ENCODE data around the gene FLRT1. TPM values are rescaled to one million over a fixed set of nuclear protein-coding genes. Genes with fewer than 3 reads are reported as not detected.

The FLRT1 gene
- total and polyA plus RNA-seq, 7 experiments from 2014 or later, result 0.05 to 0.12 TPM; not detected in 5

GRCh38 chr11:64000026-64000739, 35.5 kb upstream of the FLRT1 start:
- DNase-seq (peak; percentile 59 to 82 (median 75)), ATAC-seq (peak; percentile 88)
- Mint-ChIP-seq H3K9me3 (no peaks in the 10 kb centered on the region), H3K36me3 (peaks cover 0 to 17% (median 4%) of the 10 kb centered on the region in 5 donors), H3K4me1 (peaks cover 0 to 16% (median 9%) of the 10 kb centered on the region in 7 donors), H3K27me3 (peaks cover 0 to 3% (median 0%) of the 10 kb centered on the region in 5 donors), H3K4me3 (peak overlapping the region in 7 of 10 donors; percentile 14 to 76 (median 45)), H3K27ac (no peak overlapping the region)
- no peaks in the 10 kb centered on the region for H3K9me3 ChIP-seq (ENCODE audit: control insufficient read depth in 2 of 3, low read length in 3 of 3)
- H3K4me1 ChIP-seq (ENCODE audit: control insufficient read depth in 2 of 2, insufficient read depth in 2 of 2, low read length in 2 of 2), result peaks cover 8 to 15% of the 10 kb centered on the region in 2 donors
- intact Hi-C loops (cut with micrococcal nuclease), result loop anchor here (1.0 to 5.0 kb wide), 5 partner anchors 26 to 302 kb away; partner anchors contain the start of genes CATSPERZ (in 1 of the 2) and COX8A (in 1 of the 2)
- CTCF ChIA-PET, result interaction anchor here (0.6 to 4.2 kb wide), 16 partner anchors 10 to 826 kb away, joined by 3 to 25 read pairs (median 4); partner anchors contain the start of gene CATSPERZ
- H3K27me3 ChIP-seq (ENCODE audit: control insufficient read depth in 2 of 2, insufficient read depth in 2 of 2, low read length in 2 of 2), result no peaks in the 10 kb centered on the region
- H3K36me3 ChIP-seq (ENCODE audit: control insufficient read depth in 2 of 3, insufficient read depth in 3 of 3, low read length in 3 of 3), result peaks cover 5 to 39% (median 8%) of the 10 kb centered on the region in 3 experiments
- peak overlapping the region; percentile 41 for H3K4me3 ChIP-seq (ENCODE audit: low read length)
- POLR2A ChIA-PET, result interaction anchor here (0.9 to 1.0 kb wide), 2 partner anchors 13 to 241 kb away, joined by 3 to 4 read pairs; partner anchors contain the start of gene FKBP2
- peak overlapping the region; percentile 16 for H3K27ac ChIP-seq (ENCODE audit: low read depth, low read length)

GRCh38 chr11:64000740-64001483, 34.8 kb upstream of the FLRT1 start:
- H3K27ac ChIP-seq (ENCODE audit: low read depth, low read length), result peak overlapping the region; percentile 16
- Mint-ChIP-seq H3K27ac (peak overlapping the region in 1 of 9 donors; percentile 29), H3K27me3 (peaks cover 0 to 7% (median 2%) of the 10 kb centered on the region in 5 donors), H3K4me1 (peaks cover 0 to 16% (median 9%) of the 10 kb centered on the region in 7 donors), H3K4me3 (peak overlapping the region in 7 of 10 donors; percentile 40 to 76 (median 56)), H3K36me3 (peaks cover 0 to 14% (median 4%) of the 10 kb centered on the region in 5 donors), H3K9me3 (no peaks in the 10 kb centered on the region)
- intact Hi-C loops (cut with micrococcal nuclease), result loop anchor here (1.0 to 5.0 kb wide), 5 partner anchors 27 to 301 kb away; partner anchors contain the start of genes CATSPERZ (in 1 of the 2) and COX8A (in 1 of the 2)
- no peaks in the 10 kb centered on the region for H3K9me3 ChIP-seq (ENCODE audit: control insufficient read depth in 2 of 3, low read length in 3 of 3)
- CTCF ChIA-PET, result interaction anchor here (1.0 to 4.2 kb wide), 12 partner anchors 11 to 303 kb away, joined by 3 to 25 read pairs (median 4); partner anchors contain the start of gene CATSPERZ
- DNase-seq (no peak), ATAC-seq (no peak)
- peaks cover 5 to 32% (median 8%) of the 10 kb centered on the region in 3 experiments for H3K36me3 ChIP-seq (ENCODE audit: control insufficient read depth in 2 of 3, insufficient read depth in 3 of 3, low read length in 3 of 3)
- peaks cover 8 to 15% of the 10 kb centered on the region in 2 donors for H3K4me1 ChIP-seq (ENCODE audit: control insufficient read depth in 2 of 2, insufficient read depth in 2 of 2, low read length in 2 of 2)
- H3K4me3 ChIP-seq (ENCODE audit: low read length), result no peak overlapping the region
- POLR2A ChIA-PET, result interaction anchor here (0.6 to 0.8 kb wide), 2 partner anchors 15 to 1272 kb away, joined by 3 read pairs; partner anchors contain the start of gene OTUB1
- no peaks in the 10 kb centered on the region for H3K27me3 ChIP-seq (ENCODE audit: control insufficient read depth in 2 of 2, insufficient read depth in 2 of 2, low read length in 2 of 2)

- Histone ChIP-seq H3K4me3 (ENCODE audit: low read length) (no peak overlapping the region), H3K9me3 (ENCODE audit: control insufficient read depth in 2 of 3, low read length in 3 of 3) (no peaks in the 10 kb centered on the region), H3K4me1 (ENCODE audit: control insufficient read depth in 2 of 2, insufficient read depth in 2 of 2, low read length in 2 of 2) (peaks cover 8 to 15% of the 10 kb centered on the region in 2 donors), H3K27me3 (ENCODE audit: control insufficient read depth in 2 of 2, insufficient read depth in 2 of 2, low read length in 2 of 2) (no peaks in the 10 kb centered on the region), H3K27ac (ENCODE audit: low read depth, low read length) (no peak overlapping the region), H3K36me3 (ENCODE audit: control insufficient read depth in 2 of 3, insufficient read depth in 3 of 3, low read length in 3 of 3) (peaks cover 3 to 23% (median 5%) of the 10 kb centered on the region in 3 experiments)
- peaks cover 0 to 13% (median 4%) of the 10 kb centered on the region in 5 donors for H3K36me3 Mint-ChIP-seq
- H3K27ac Mint-ChIP-seq, result peak overlapping the region in 1 of 9 donors; percentile 29
- intact Hi-C loops (cut with micrococcal nuclease), result loop anchor here in 1 of 2 donors (5.0 kb wide), 1 partner anchor 301 kb away; the partner anchor contains the start of gene CATSPERZ
- peaks cover 7 to 15% (median 10%) of the 10 kb centered on the region in 5 donors for H3K27me3 Mint-ChIP-seq
- ChIA-PET POLR2A (interaction anchor here (0.6 to 0.8 kb wide), 2 partner anchors 16 to 1271 kb away, joined by 3 read pairs; partner anchors contain the start of gene OTUB1), CTCF (interaction anchor here (0.7 to 4.2 kb wide), 7 partner anchors 12 to 302 kb away, joined by 3 to 25 read pairs (median 4); no protein-coding TSS in a partner anchor)
- DNase-seq, result no peak
- H3K4me3 Mint-ChIP-seq, result peak overlapping the region in 7 of 10 donors; percentile 40 to 73 (median 43)
- peaks cover 0 to 17% (median 9%) of the 10 kb centered on the region in 7 donors for H3K4me1 Mint-ChIP-seq
- no peak for ATAC-seq
- H3K9me3 Mint-ChIP-seq, result no peaks in the 10 kb centered on the region
Measured at GRCh38 chr11:64001484-64002420, 34.0 kb upstream of the FLRT1 start.

DNA sequence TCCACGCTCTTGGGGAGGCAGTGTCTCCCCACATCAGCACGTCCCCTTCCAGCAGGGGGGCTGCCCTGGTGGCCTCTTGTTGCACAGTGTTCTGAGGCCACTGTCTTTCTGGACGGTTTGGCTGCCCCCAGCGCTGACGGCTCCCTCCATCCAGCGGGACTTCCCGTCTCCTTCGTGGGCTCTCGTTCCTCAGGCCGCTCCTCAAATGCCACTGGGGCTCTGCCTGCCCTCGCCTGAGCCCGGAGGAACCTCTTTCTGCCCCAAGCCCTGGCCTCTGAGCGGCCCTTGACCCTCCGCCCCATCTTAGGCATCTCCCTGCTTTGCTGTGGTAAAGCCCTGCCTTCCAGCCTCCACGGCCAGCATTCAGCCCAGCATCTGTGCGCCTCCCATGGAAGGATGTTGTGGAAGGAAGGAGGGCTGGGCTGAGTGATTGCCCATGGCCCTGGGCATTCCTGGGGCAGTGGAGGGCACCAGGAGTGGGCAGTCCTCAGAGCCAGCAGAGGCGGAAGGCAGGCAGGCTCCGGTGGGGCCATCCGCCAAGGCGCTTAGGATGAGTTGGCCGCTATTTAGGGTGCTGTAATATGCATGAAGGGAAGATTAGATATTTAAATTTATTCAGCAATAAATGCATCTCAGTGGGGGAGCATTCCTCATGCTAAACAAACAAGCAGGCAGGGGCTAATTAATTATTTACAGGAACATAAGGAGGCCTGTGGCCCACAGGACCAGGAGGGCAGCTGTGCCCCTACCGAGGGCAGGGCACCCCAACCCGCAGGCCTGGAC, 31.7 kb upstream of the FLRT1 start:
- no peaks in the 10 kb centered on the region for H3K9me3 Mint-ChIP-seq
- H3K4me3 ChIP-seq (ENCODE audit: low read length), result no peak overlapping the region
- peaks cover 18 to 37% (median 30%) of the 10 kb centered on the region in 5 donors for H3K27me3 Mint-ChIP-seq
- ATAC-seq (no peak), DNase-seq (no peak)
- H3K27ac Mint-ChIP-seq, result peak overlapping the region in 1 of 9 donors; percentile 46
- ChIA-PET CTCF (no interaction called here), POLR2A (no interaction called here)
- H3K36me3 Mint-ChIP-seq, result no peaks in the 10 kb centered on the region
- peaks cover 0 to under 1% (median 0%) of the 10 kb centered on the region in 3 experiments for H3K36me3 ChIP-seq (ENCODE audit: control insufficient read depth in 2 of 3, insufficient read depth in 3 of 3, low read length in 3 of 3)
- no peak overlapping the region for H3K27ac ChIP-seq (ENCODE audit: low read depth, low read length)
- intact Hi-C loops (cut with micrococcal nuclease), result loop anchor here in 1 of 2 donors (5.0 kb wide), 1 partner anchor 298 kb away; the partner anchor contains the start of gene CATSPERZ
- peaks cover 11 to 19% (median 14%) of the 10 kb centered on the region in 7 donors for H3K4me1 Mint-ChIP-seq
- H3K27me3 ChIP-seq (ENCODE audit: control insufficient read depth in 2 of 2, insufficient read depth in 2 of 2, low read length in 2 of 2), result no peaks in the 10 kb centered on the region
- H3K9me3 ChIP-seq (ENCODE audit: control insufficient read depth in 2 of 3, low read length in 3 of 3), result no peaks in the 10 kb centered on the region
- H3K4me3 Mint-ChIP-seq, result no peak overlapping the region
- H3K4me1 ChIP-seq (ENCODE audit: control insufficient read depth in 2 of 2, insufficient read depth in 2 of 2, low read length in 2 of 2), result peaks cover 8 to 15% of the 10 kb centered on the region in 2 donors

- peaks cover 11 to 19% (median 14%) of the 10 kb centered on the region in 7 donors for H3K4me1 Mint-ChIP-seq
- Histone ChIP-seq H3K36me3 (ENCODE audit: control insufficient read depth in 2 of 3, insufficient read depth in 3 of 3, low read length in 3 of 3) (no peaks in the 10 kb centered on the region), H3K4me1 (ENCODE audit: control insufficient read depth in 2 of 2, insufficient read depth in 2 of 2, low read length in 2 of 2) (peaks cover 8 to 14% of the 10 kb centered on the region in 2 donors), H3K27me3 (ENCODE audit: control insufficient read depth in 2 of 2, insufficient read depth in 2 of 2, low read length in 2 of 2) (no peaks in the 10 kb centered on the region), H3K9me3 (ENCODE audit: control insufficient read depth in 2 of 3, low read length in 3 of 3) (no peaks in the 10 kb centered on the region), H3K27ac (ENCODE audit: low read depth, low read length) (no peak overlapping the region), H3K4me3 (ENCODE audit: low read length) (no peak overlapping the region)
- ChIA-PET POLR2A (no interaction called here), CTCF (no interaction called here)
- no peaks in the 10 kb centered on the region for H3K36me3 Mint-ChIP-seq
- DNase-seq (no peak), ATAC-seq (no peak)
- intact Hi-C loops (cut with micrococcal nuclease), result loop anchor here in 1 of 2 donors (5.0 kb wide), 1 partner anchor 298 kb away; the partner anchor contains the start of gene CATSPERZ
- H3K27me3 Mint-ChIP-seq, result peaks cover 20 to 40% (median 32%) of the 10 kb centered on the region in 5 donors
- no peak overlapping the region for H3K27ac Mint-ChIP-seq
- no peak overlapping the region for H3K4me3 Mint-ChIP-seq
- H3K9me3 Mint-ChIP-seq, result no peaks in the 10 kb centered on the region
Measured at GRCh38 chr11:64004590-64004984, 31.1 kb upstream of the FLRT1 start.

Measured in naive thymus-derived CD4-positive, alpha-beta T cell (primary cell).